GM12872 (cell line): ENCODE measurements around the gene HEMK1.

Source experiments
- CTCF ChIP-seq: IDR thresholded peaks from 3 replicates; pipeline ENCODE4 v1.5.1; 2011; ENCODE audit warnings: low read depth, mild to moderate bottlenecking, low read length, moderate library complexity; ENCODE audit not compliant: insufficient read depth

The HEMK1 gene

GRCh38 chr3:50536471-50537180, 32.7 kb upstream of the HEMK1 start:
- TF ChIP-seq CTCF, result no peak

GRCh38 chr3:50537421-50538129, 31.7 kb upstream of the HEMK1 start:
- no peak for TF ChIP-seq CTCF

DNA sequence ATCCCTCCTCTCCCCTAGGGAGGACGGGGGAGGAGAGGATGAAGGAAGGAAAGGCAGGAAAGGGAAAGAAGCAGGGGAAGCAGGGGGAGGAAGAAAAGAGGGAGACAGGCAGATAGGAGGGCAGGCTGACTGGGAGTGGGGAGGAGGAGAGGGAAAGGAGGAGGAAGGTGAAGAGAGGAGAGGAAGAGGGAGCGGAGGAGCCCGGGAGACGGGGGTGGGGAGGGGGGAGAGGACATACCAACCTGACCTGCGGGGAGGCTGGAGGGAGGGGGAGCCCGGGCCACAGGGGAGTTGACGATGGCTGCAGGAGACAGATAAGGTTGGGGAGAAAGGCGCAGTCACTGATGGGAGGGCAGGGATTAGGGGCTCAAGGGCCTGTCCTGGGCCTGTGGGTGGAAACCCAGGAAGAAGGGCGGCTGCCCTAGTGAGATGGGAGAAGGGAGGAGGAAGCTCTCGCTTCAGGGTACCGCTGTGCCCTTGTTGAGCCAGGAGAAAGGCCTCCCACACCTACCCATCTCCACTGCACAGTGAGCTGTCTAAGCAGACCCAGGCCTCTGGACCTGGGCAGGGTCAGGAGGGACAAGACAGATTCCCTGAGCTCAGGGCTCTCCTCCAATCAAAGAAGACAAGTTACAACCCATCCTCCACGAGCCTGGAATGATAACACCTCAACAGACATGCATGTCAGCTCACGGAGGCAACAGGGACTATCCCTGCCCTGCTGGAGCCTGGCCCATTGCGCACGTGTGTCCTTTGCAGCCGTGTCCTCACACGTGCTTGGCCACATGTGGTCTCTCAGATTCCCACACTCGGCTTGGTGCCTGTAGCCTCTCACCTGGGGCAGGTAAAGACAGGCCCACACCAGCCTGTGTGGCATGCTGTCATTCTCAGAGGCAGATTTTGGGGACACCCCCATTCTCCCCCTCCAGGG, 29.7 kb upstream of the HEMK1 start:
- TF ChIP-seq CTCF, result no peak

DNA sequence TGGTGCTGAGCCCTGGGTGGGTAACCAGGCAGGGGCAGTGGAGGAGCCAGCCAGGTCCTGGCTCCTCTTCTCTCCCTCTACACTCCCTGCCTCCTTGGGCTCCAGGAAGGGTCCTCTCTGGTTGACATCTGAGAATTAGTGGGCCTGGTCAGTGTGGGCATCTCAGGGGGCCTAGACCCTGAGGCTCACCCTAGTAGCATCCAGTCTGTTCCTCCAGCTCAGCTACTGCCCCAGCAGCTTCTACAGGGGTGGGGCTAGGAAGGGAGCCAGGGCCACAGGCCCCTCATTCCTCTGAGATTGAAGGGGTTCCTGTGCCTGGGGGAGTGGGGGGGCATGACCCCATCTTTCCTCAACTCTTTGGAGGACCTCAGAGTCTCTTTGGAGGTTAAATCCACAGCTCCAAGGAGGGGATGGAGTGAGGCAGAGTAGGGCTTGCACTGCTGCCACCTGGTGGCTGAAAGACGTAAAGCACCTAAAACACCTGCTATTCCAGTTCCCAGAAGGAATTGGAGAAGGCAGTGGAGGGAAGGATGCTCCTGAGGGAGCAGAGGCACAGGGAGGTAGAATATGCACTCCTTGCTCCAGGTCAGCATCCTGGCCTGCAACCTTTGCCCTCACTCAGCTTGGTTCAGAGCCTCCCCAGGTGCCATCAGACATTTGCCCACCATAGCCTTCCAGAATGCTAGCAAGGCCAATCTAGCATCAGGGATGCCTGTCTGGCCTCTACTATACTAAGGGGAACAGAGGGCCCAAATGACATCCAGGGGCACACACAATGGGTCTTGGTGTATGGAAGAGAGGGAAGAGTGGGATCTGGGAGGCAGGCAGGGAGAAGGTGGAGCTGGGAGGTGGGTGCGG, 26.9 kb upstream of the HEMK1 start:
- peak; percentile 97 for TF ChIP-seq CTCF

DNA sequence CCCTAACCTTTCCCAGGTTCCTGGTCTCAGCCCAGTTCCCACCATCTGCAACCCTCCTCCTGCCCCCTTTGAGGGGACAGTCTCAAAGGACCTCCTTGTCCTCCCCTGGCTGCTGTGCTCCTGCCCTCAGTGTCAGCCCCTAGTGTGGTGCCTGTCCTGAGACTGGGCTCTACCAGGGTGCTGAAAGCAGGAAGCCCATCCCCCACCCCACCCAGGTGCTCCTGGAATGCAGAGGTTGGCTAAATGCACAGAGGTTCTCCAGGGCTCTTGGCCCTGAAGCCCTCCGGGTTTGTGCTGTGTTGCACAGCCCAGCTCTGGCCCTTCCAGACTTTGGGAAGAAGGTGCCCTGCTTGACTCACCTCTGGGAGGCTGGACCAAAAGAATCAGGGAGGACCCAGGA, 23.5 kb upstream of the HEMK1 start:
- TF ChIP-seq CTCF, result no peak

DNA sequence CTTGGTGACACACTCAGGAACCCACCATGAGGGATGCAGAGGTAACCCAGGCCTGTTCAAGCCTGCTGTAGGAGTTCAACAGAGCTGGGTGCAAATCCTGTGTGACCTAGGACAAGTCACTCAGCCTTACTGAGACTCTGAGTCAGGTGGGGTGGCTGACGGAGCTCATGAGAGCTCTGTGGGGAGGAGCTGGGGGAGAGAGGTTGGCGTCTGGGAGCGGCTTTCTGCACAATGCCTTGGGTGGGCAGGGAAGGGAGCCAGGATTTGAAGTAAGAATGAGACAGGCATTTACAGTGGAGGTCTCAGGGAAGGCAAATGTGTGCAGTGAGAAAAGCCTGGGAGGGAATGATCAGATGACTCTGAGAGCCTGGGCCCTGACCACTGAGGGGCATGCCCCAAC, 20.1 kb upstream of the HEMK1 start:
- no peak for TF ChIP-seq CTCF
